ENCODE measurements around the gene NHERF1. TPM values are rescaled to one million over a fixed set of nuclear protein-coding genes. Genes with fewer than 3 reads are reported as not detected.
A peak's percentile ranks its signal among the peaks of the same experiment; 100 is the strongest.

The NHERF1 gene
- total and polyA plus RNA-seq, 2 donors (not counting 1 experiment from before 2014, with no cell fraction given) = 56.2 to 81.8 TPM

- no peaks in the 10 kb centered on the region for H4K20me1 ChIP-seq (ENCODE audit: control insufficient read depth, insufficient read depth, low read length, poor library complexity, severe bottlenecking)
- CTCF ChIA-PET = interaction anchor here (0.6 to 5.6 kb wide), 55 partner anchors 9 to 1501 kb away, joined by 3 to 344 read pairs (median 5); partner anchors contain the start of genes CD300H, FDXR and GRIN2C
- H3K79me2 ChIP-seq (ENCODE audit: control insufficient read depth, insufficient read depth, low read length) = peaks cover 35% of the 10 kb centered on the region
- intact Hi-C loops (cut with micrococcal nuclease) = loop anchor here (1.0 to 5.0 kb wide), 4 partner anchors 41 to 170 kb away; partner anchors contain the start of gene NAT9
- DNase-seq (peak; percentile 91), ATAC-seq (ENCODE audit: low read depth) (peak; percentile 76)
- H3K9me3 Mint-ChIP-seq (ENCODE audit: insufficient read depth) = no peaks in the 10 kb centered on the region
- H3K27ac ChIP-seq (ENCODE audit: low read length in 2 of 2) = peak within 1 kb of the TSS; percentile 52 to 74
- peak within 1 kb of the TSS; percentile 92 for H2AFZ ChIP-seq (ENCODE audit: insufficient read depth, low read depth, low read length, poor library complexity, severe bottlenecking)
- H3K4me3 ChIP-seq (ENCODE audit: control extremely low read depth in 1 of 5, extremely low read depth in 1 of 5, insufficient read depth in 1 of 5, low read depth in 2 of 5, low read length in 4 of 5) = peak within 1 kb of the TSS; percentile 38 to 91 (median 75)
- no peaks in the 10 kb centered on the region for H3K36me3 ChIP-seq (replicated peaks in 1 of 2; ENCODE audit: control extremely low read depth in 1 of 2, control insufficient read depth in 1 of 2, extremely low read depth in 1 of 2, insufficient read depth in 2 of 2, low read length in 1 of 2)
- WGBS (ENCODE audit: insufficient coverage) = under 1% methylated on average over 62 of the region's 67 CpGs
- H3K9me3 ChIP-seq (ENCODE audit: control extremely low read depth in 1 of 3, control insufficient read depth in 2 of 3, insufficient read depth in 1 of 3, low read length in 2 of 3) = no peaks in the 10 kb centered on the region
- peak within 1 kb of the TSS; percentile 87 for H3K4me3 Mint-ChIP-seq
- H3K27ac Mint-ChIP-seq = peak within 1 kb of the TSS; percentile 98
- no peaks in the 10 kb centered on the region for H3K27me3 Mint-ChIP-seq
- H3K9ac ChIP-seq (ENCODE audit: low read length) = peak within 1 kb of the TSS; percentile 80
- H3K4me1 ChIP-seq (ENCODE audit: control insufficient read depth in 2 of 2, insufficient read depth in 2 of 2, low read length in 2 of 2) = peaks cover 40 to 58% of the 10 kb centered on the region in 2 donors
- peaks cover 0 to 3% (median 0%) of the 10 kb centered on the region in 4 experiments for H3K27me3 ChIP-seq (replicated peaks in 1 of 4; ENCODE audit: control extremely low read depth in 1 of 4, control insufficient read depth in 3 of 4, insufficient read depth in 4 of 4, low read length in 3 of 4)
- TF ChIP-seq CTCF (IDR thresholded peaks at IDR 0.05) (peak; percentile 68), EZH2 (IDR thresholded peaks at IDR 0.05; ENCODE audit: borderline replicate concordance, insufficient read depth, low read depth, low read length, poor library complexity, severe bottlenecking) (no peak)
- POLR2A ChIA-PET = interaction anchor here (0.9 to 3.9 kb wide), 9 partner anchors 10 to 136 kb away, joined by 3 to 55 read pairs (median 5); partner anchors contain the start of genes FDXR and NAT9
- peak within 1 kb of the TSS; percentile 98 for H3K4me2 ChIP-seq (replicated peaks; ENCODE audit: low read depth, low read length, poor library complexity, severe bottlenecking)
- H3K4me1 Mint-ChIP-seq = peaks cover 42% of the 10 kb centered on the region
Measured at GRCh38 chr17:74736513-74737298, 11.7 kb upstream of the NHERF1 start, which contains the start of gene RAB37. TSS of gene RAB37 (plus strand) at chr17:74737256. CDS start at chr17:74737273, 17 bp downstream.
